HG03378 (cell line): ENCODE results near the gene PSMC3.

Source experiments
- ATAC-seq: cut with Tn5 transposase; IDR thresholded peaks from one replicate; pipeline ENCODE4 v1.9.1; 2021; ENCODE audit warnings: mild to moderate bottlenecking, moderate library complexity; ENCODE audit not compliant: unreplicated experiment

PSMC3 gene

GRCh38 chr11:47443028-47443700, 16.9 kb upstream of the PSMC3 start:
- no peak for ATAC-seq

DNA sequence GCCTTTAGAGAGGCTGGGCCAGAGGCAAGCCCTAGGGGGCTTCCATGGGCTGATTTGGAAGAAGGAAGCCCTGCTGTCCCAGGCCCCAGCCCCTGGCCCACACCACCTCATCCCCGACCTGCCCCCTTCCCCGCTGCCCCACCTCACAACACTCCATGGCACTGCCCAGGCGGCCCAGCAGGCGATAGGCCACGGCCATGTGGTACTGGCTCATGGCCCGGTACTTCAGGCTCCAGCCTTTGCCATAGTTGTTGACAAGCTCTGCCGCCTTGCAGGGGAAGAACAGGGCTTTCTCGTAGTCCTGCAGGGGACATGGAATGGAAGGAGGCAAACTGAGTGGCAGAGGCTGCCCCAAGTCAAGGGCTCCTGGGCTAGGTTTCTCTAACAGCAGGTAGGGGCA, 16.3 kb upstream of the PSMC3 start:
- ATAC-seq, result no peak

- ATAC-seq, result no peak
These were observed 15.2 kb upstream of the PSMC3 start for GRCh38 chr11:47441421-47441820.

GRCh38 chr11:47440054-47440476, 13.8 kb upstream of the PSMC3 start:
- no peak for ATAC-seq

- ATAC-seq, result no peak
These were observed 12.5 kb upstream of the PSMC3 start for GRCh38 chr11:47438721-47439120.

DNA sequence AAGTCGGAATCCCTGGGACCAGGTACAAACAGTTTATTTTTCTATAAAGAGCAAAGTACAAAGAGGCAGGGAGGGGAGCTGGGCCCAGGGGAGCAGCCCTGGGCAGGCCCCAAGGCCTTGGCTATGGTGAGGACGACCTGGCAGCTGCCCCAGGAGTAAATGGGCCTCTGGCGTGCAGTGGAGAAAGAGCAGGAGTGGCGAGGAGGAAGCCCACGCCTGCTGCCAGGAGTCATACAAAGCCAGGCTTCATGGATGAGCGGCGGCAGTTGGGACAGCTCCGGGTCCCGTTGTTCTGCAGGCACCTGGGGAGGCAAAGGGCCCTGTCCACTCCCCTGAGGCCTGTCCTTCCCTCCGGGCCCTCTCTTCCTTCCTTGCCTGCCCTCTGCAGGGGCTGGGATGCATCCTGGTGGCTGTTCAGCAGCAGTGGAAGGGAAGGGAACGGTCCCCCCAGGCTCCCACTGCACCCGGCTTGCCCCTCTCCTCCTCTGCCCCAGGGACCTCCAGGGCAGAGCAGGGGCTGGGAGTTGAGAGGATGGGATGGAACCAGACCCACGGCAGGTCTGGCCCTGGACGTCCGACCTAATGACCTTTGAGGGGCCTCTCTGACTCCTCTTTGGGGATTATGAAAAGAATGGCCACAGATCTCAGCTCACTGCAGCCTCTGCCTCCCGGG, 11.6 kb upstream of the PSMC3 start:
- ATAC-seq, result no peak

DNA sequence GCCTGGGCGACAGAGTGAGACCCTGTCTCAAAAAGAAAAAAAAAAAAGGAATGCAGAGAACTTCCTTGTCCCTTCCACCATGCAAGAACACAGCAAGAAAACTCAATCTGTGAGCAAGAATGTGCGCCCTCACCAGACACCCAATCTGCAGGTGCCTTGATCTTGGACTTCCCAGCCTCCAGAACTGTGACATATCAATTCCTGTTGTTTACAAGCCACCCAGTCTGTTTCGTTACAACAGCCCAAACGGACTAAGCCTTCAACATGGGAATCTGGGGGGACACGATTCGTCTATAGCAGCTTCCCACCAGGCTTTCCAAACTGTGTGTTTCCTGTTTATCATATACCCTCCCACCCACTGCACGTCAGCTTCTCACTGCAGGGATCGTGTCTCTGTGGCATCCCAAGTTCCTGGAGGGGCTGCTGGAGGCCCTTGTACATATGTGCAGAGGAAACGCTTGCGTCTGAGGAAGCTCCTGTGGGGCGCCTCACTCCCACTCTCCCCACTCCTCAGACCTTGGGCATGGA, 11.0 kb upstream of the PSMC3 start:
- no peak for ATAC-seq

DNA sequence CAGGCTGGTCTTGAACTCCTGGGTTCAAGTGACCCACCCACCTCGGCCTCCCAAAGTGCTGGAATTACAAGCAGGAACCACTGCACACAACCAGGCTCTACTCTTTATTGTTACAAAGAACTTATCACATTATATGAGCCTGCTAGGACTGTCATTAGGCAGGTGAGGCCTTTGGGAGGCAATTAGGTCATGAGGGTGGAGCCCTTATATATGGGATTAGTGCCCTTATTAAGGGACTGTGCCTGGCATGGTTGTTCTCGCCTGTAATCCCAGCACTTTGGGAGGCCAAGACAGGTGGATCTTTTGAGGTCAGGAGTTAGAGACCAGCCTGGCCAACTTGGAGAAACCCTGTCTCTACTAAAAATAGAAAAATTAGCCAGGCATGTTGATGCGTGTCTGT, 10.5 kb upstream of the PSMC3 start:
- no peak for ATAC-seq

DNA sequence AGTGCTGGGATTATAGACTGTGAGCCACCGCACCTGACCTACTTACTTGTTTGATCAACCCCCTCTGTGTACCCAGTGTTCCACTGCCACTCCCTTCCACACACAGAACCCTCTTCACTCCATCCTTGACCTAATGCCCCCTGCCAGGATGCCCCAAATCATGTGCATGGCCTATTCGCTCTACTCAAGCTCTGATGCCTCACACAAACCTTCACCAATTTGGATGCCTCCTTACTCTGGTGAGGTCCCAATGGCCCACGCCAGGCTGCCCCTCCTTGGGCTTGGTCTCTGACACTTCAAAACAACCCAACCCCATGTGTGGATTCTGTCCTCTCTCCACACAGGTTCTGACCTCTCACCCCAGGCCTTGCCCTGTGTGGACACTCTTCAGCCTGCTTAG, 9.4 kb upstream of the PSMC3 start:
- no peak for ATAC-seq

DNA sequence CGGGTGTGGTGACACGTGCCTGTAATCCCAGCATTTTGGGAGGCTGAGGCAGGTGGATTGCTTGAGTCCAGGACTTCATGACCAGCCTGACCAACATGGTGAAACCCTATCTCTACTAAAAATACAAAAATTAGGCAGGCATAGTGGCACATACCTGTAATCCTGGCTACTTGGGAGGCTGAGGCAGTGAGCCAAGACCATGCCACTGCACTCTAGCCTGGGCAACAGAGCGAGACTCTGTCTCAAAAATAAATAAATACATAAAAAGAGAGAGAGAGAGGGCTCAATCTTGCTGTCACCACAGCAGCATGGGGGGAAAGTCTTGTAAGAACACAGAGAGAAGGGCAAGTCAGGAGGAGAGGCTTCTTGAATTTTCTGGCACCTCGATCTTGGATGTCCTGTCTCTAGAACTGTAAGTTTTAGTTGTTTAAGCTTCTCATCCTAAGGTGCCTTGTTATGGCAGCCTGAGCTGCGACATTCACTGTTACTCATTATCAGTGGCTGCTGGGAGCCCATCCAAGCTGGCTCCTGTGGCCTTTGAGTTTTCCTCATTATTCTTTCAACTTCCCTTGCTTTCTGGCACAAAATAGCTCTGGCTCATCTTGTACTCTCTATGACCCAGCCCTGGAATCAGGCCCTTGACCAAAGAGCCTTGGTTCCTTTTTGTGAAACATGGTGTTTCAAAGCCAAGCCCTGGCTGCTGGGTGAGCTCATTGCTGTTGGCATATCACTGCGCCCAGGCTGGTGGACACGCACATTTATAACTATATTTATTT, 8.0 kb upstream of the PSMC3 start:
- no peak for ATAC-seq

DNA sequence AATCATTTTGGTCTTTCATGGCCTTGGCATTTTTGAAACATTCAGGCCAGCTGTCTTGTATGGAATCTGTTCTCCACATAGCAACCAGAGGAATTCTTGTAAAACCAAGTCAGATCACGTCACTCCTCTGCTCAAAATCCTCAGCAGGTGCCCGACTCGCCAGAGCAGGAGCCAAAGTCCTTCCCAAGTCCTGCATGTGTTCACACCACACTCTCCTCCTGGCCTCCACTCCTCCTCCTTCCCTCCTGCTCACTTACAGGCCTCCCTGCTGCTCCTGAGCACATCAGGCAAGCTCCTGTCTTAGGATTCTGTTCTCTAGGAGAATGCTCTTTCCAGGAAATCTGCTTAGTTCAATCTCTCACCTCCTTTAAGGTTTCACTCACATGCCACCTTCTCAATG, 6.9 kb upstream of the PSMC3 start:
- ATAC-seq, result no peak

- ATAC-seq, result no peak
These were observed 5.3 kb upstream of the PSMC3 start for GRCh38 chr11:47431356-47432083.

GRCh38 chr11:47430524-47430923, 4.3 kb upstream of the PSMC3 start:
- no peak for ATAC-seq

GRCh38 chr11:47425611-47426010, 628 bp downstream of the PSMC3 start:
- no peak for ATAC-seq

GRCh38 chr11:47418454-47419259, 7.6 kb downstream of the PSMC3 start:
- no peak for ATAC-seq

- ATAC-seq, result no peak
These were observed 8.5 kb downstream of the PSMC3 start for GRCh38 chr11:47417712-47418111.

DNA sequence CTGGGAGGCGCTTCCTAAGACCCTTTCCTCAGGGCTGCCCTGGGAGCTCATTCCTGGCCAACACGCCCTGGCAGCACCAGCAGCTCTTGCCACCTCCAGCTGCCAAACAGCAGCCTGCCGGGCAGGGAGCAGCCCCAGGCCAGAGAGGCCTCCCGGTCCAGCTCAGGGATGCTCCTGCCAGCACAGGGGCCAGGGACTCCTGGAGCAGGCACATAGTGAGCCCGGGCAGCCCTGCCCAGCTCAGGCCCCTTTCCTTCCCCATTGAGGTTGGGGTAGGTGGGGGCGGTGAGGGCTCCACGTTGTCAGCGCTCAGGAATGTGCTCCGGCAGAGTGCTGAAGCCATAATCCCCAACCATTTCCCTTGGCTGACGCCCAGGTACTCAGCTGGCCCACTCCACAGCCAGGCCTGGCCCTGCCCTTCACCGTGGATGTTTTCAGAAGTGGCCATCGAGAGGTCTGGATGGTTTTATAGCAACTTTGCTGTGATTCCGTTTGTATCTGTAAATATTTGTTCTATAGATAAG, 10.2 kb downstream of the PSMC3 start:
- no peak for ATAC-seq

DNA sequence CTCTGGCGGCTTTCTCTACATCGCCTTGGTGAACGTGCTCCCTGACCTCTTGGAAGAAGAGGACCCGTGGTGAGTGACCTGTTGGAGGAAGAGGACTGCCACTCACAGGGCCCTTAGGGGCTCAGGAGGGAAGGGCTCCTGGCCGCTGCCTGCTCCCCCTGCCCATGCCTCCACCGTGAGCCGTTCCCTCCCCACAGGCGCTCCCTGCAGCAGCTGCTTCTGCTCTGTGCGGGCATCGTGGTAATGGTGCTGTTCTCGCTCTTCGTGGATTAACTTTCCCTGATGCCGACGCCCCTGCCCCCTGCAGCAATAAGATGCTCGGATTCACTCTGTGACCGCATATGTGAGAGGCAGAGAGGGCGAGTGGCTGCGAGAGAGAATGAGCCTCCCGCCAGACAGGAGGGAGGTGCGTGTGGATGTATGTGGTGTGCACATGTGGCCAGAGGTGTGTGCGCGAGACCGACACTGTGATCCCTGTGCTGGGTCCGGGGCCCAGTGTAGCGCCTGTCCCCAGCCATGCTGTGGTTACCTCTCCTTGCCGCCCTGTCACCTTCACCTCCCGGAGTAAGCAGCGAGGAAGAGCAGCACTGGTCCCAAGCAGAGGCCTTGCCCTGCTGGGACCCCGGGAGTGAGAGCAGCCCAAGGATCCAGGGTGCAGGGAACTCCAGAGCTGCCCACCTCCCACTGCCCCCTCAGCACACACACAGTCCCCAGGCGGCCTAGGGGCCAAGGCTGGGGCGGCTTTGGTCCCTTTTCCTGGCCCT, 11.0 kb downstream of the PSMC3 start:
- no peak for ATAC-seq

DNA sequence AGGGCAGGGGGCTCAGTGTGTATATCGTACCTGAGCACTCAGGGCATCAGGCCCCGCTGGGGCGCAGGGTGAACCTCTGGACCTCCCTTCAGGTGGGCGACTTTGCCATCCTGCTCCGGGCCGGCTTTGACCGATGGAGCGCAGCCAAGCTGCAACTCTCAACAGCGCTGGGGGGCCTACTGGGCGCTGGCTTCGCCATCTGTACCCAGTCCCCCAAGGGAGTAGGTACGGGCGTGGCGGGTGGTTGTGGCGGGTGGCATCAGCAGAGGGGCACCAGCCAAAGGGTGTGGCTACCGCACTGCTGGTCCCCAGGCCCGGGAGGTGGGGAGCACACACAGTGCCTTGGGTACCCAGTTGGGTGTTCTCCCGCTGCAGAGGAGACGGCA, 11.6 kb downstream of the PSMC3 start:
- no peak for ATAC-seq
